ENCODE results near the gene NUP205. TPM values are rescaled to one million over a fixed set of nuclear protein-coding genes. Genes with fewer than 3 reads are reported as not detected.

The NUP205 gene
- total RNA-seq, 2 experiments from 2014 or later = 50.6 to 54.7 TPM

DNA sequence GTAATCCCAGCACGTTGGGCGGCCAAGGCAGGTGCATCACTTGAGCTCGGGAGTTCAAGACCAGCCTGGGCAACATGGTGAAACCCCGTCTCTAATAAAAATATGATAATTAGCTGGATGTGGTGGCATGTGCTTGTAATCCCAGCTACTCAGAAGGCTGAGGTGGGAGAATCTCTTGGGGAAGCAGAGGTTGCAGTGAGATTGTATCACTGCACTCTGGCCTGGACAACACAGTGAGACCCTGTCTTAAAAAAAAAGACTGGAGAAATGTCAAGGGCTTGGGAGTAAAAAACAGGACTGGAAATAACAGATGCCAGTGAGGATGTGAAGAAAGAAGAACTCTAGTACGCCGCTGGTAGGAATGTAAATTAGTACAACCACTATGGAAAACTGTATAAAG is 16.7 kb upstream of the NUP205 start:
- no peaks in the 10 kb centered on the region for H3K9me3 ChIP-seq (ENCODE audit: control insufficient read depth in 1 of 2, insufficient read depth in 1 of 2, low read length in 2 of 2)
- ATAC-seq (ENCODE audit: poor library complexity) (no peak), DNase-seq (no peak)
- TF ChIP-seq, protein P1, sequence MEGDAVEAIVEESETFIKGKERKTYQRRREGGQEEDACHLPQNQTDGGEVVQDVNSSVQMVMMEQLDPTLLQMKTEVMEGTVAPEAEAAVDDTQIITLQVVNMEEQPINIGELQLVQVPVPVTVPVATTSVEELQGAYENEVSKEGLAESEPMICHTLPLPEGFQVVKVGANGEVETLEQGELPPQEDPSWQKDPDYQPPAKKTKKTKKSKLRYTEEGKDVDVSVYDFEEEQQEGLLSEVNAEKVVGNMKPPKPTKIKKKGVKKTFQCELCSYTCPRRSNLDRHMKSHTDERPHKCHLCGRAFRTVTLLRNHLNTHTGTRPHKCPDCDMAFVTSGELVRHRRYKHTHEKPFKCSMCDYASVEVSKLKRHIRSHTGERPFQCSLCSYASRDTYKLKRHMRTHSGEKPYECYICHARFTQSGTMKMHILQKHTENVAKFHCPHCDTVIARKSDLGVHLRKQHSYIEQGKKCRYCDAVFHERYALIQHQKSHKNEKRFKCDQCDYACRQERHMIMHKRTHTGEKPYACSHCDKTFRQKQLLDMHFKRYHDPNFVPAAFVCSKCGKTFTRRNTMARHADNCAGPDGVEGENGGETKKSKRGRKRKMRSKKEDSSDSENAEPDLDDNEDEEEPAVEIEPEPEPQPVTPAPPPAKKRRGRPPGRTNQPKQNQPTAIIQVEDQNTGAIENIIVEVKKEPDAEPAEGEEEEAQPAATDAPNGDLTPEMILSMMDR (IDR thresholded peaks at IDR 0.05) = no peak
- Mint-ChIP-seq H3K4me1 (ENCODE audit: low read depth) (no peaks in the 10 kb centered on the region), H3K4me3 (no peak overlapping the region), H3K27me3 (peaks cover 13% of the 10 kb centered on the region), H3K36me3 (ENCODE audit: low read depth) (no peaks in the 10 kb centered on the region), H3K9me3 (no peaks in the 10 kb centered on the region), H3K27ac (no peak overlapping the region)
- no peaks in the 10 kb centered on the region for H3K36me3 ChIP-seq (ENCODE audit: insufficient read depth, low read length)
- ChIA-PET POLR2A (no interaction called here), CTCF (no interaction called here)
- intact Hi-C loops (cut with DNase I, micrococcal nuclease) = no loop called here
- no peak overlapping the region for H3K4me3 ChIP-seq (ENCODE audit: low read length)
- no peaks in the 10 kb centered on the region for H3K4me1 ChIP-seq (ENCODE audit: insufficient read depth, low read length)
- H3K27ac ChIP-seq (ENCODE audit: low read depth in 1 of 2, low read length in 2 of 2) = no peak overlapping the region
- no peaks in the 10 kb centered on the region for H3K27me3 ChIP-seq (ENCODE audit: control insufficient read depth in 1 of 2, insufficient read depth in 2 of 2, low read length in 2 of 2)

DNA sequence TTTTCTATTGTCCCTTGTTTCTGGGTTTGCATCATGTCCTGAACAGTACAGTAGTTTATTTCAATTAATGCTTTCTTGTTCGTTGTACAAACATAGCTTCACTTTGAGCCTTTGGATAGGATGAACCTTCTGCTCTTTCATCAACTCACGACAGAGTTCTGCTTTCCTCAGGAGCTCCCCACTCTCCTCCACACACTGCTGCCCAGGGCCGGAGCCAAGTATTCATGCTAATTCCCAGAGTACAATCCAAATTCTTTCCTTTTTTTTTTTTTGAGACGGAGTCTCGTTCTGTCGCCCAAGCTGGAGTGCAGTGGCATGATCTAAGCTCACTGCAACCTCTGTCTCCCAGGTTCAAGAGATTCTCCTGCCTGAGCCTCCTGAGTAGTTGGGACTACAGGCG is 7.5 kb upstream of the NUP205 start:
- POLR2A ChIA-PET = no interaction called here

DNA sequence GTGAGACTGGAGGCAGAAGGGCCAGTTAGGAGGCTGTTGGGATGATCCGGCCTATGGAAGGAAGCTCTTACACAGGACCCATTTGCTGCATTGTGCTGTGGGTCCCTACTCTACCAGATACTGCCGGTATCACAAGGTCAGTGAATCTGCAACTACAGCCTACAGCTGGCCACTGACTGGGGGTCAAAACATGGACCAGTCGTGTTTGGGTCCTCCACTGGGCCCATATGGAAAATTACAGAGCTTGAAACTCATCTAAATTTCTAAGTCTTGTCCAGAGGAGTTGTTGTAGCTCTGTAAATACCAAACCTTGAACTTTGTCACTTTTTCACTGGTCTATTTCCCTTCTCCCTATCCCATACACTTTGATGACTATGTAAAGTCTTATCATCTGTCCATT is 5.6 kb upstream of the NUP205 start:
- ATAC-seq (ENCODE audit: poor library complexity) = no peak
- Histone ChIP-seq H3K4me1 (ENCODE audit: insufficient read depth, low read length) (no peaks in the 10 kb centered on the region), H3K27me3 (ENCODE audit: control insufficient read depth in 1 of 2, insufficient read depth in 2 of 2, low read length in 2 of 2) (no peaks in the 10 kb centered on the region), H3K36me3 (ENCODE audit: insufficient read depth, low read length) (no peaks in the 10 kb centered on the region), H3K27ac (ENCODE audit: low read depth in 1 of 2, low read length in 2 of 2) (no peak overlapping the region), H3K4me3 (ENCODE audit: low read length) (no peak overlapping the region), H3K9me3 (ENCODE audit: control insufficient read depth in 1 of 2, insufficient read depth in 1 of 2, low read length in 2 of 2) (no peaks in the 10 kb centered on the region)
- POLR2A ChIA-PET = interaction anchor here (0.6 kb wide), 1 partner anchor 45 kb away, joined by 4 read pairs; no protein-coding TSS in a partner anchor
- TF ChIP-seq, protein P1 (IDR thresholded peaks at IDR 0.05) = no peak
- Mint-ChIP-seq H3K27ac (no peak overlapping the region), H3K36me3 (ENCODE audit: low read depth) (no peaks in the 10 kb centered on the region), H3K4me3 (no peak overlapping the region), H3K9me3 (no peaks in the 10 kb centered on the region), H3K4me1 (ENCODE audit: low read depth) (no peaks in the 10 kb centered on the region), H3K27me3 (peaks cover 4% of the 10 kb centered on the region)
- CTCF ChIA-PET = no interaction called here
- no peak for DNase-seq
- intact Hi-C loops (cut with DNase I, micrococcal nuclease) = loop anchor here in 1 of 2 experiments (10.0 kb wide), 1 partner anchor 1097 kb away; the partner anchor contains the start of gene AKR1B1

More for the DNA sequence above, 7.5 kb upstream of the NUP205 start:
- Histone ChIP-seq H3K4me1 (ENCODE audit: insufficient read depth, low read length) (no peaks in the 10 kb centered on the region), H3K36me3 (ENCODE audit: insufficient read depth, low read length) (no peaks in the 10 kb centered on the region), H3K27ac (ENCODE audit: low read depth in 1 of 2, low read length in 2 of 2) (no peak overlapping the region), H3K4me3 (ENCODE audit: low read length) (no peak overlapping the region), H3K27me3 (ENCODE audit: control insufficient read depth in 1 of 2, insufficient read depth in 2 of 2, low read length in 2 of 2) (no peaks in the 10 kb centered on the region), H3K9me3 (ENCODE audit: control insufficient read depth in 1 of 2, insufficient read depth in 1 of 2, low read length in 2 of 2) (no peaks in the 10 kb centered on the region)
- intact Hi-C loops (cut with DNase I, micrococcal nuclease) = loop anchor here in 1 of 2 experiments (10.0 kb wide), 1 partner anchor 1095 kb away; the partner anchor contains the start of gene AKR1B1
- TF ChIP-seq, protein P1 (IDR thresholded peaks at IDR 0.05) = no peak
- Mint-ChIP-seq H3K36me3 (ENCODE audit: low read depth) (no peaks in the 10 kb centered on the region), H3K27ac (no peak overlapping the region), H3K27me3 (peaks cover 4% of the 10 kb centered on the region), H3K4me1 (ENCODE audit: low read depth) (no peaks in the 10 kb centered on the region), H3K9me3 (no peaks in the 10 kb centered on the region), H3K4me3 (no peak overlapping the region)
- no peak for DNase-seq
- no peak for ATAC-seq (ENCODE audit: poor library complexity)
- CTCF ChIA-PET = no interaction called here
